Measurements from ENCODE around the gene IQSEC3.

IQSEC3 gene

DNA sequence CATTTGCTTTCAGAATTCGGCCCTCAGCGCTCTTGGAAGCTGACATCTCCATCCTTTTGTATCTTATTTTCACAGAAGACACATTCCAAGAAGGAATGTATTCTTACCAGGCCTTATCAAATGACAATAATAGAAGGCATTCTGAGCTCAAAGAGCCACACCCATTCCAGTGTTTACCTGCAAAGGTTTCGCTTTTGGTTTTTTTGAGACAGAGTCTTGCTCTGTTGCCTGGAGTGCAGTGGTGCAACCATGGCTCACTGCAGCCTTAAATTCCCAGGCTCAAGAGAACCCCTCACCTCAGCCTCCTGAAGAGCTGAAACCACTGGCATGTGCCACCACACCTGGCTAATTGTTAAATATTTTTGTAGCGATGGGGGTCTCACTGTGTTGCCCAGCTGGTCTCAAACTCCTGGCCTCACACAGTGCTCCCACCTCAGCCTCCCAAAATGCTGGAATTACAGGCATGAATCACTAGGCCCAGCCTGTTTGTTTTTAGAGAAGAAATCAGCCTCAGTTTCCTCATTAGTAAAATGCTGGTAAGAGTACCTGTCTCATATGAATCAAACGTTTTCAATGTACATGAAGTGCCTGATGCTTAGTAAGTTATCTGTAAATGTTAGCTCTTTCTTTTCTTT, 78.2 kb downstream of the IQSEC3 start:
- peak; percentile 61 for DNase-seq

DNA sequence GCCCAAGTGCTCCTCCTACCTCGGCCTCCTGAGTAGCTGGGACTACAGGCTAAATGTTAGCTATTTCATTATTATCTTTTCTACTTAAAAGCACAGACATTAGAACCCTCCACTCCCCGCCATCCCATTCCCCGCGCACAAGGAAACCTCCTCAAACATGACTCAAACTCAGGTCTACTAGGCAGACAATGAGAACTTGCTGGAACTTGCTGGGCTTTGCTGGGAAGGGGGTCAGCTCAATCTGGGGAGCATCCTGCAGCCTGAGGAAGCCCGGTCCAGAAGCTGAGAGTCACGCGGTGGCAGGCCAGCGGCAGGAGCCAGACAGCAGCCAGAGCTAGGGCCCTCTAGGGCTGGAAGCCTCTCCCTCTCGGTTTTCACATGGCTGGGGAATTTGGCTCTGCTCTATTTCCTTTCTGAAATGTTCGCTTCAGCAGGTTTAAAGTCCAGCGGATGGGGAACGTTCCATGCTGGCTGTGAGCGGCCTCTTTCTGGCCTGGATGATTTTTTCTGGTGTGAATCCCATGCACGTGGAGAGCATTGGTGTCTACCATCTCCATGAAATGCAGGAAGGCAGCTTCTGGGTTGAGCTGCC, 78.9 kb downstream of the IQSEC3 start:
- no peak for DNase-seq

DNA sequence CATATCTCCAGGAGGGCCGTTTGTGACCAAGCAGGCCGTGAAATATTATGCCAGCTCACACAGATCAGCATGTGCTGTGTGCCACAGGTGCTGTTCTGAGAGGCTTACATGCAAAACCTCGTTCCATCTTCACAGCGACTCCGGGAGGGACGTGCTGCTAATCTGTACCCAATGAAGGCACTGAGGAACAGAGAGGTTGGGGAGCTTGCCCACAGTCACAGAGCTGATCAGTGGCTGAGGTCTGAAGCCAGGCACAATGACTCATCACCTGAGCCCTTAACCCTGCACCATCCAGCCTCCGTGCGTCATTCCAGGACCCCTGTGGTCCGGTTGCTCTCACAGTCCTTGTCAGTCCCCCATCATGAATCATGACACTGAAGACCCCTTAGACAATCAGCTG, 80.7 kb downstream of the IQSEC3 start:
- no peak for DNase-seq

DNA sequence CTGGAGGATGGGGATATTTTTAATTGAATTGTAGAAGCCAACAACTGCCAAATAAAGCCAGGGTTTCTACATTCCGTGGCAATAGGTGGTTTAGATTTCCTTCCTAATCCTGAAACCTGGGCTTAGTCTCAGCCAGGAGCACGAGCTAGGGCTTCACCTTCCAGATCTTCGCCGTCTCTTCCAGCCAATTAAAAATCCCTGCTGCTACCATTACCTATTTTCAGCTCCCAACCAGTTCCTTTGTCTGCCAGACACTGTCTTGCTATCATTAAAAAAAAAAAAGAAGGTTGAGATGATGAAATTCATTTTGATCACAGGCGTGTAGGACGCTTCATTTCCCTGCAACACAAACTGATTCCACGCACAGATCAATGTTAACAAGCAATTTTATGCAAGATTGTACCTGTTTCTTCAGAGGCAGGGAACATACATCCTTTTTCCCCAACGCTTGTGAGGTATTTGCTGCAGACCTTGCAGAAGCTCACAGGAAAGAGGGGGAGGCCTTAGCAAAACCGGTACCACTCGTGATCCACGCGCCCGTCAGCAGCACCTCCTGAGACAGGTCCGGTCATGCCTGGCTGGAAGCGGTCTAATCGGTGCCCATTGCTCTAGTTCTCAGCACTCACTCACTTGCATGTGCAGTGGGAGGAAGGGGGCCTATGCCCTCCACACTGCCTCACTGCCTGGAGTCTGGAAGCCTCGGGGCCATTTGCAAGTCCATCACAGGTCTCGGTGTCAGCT, 82.3 kb downstream of the IQSEC3 start:
- no peak for DNase-seq

DNA sequence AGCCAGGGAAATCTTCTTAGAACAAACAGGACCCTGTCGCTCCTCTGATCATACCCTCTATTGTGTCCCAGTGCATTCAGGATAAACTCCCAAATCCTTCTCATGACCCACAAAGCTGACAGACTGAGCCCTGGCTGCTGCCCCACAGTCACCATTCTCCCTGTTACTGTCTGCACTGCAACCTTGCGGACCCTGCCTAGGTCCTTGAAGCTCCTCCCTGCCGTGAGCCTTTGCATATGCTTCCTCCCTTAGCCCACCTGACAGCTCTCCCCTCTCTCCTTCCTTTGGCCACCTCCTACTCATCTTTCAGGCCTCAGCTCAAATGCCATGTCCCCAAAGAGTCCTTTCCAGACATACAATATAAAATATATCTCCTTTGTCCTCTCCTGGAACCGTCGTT, 85.0 kb downstream of the IQSEC3 start:
- DNase-seq, result no peak

DNA sequence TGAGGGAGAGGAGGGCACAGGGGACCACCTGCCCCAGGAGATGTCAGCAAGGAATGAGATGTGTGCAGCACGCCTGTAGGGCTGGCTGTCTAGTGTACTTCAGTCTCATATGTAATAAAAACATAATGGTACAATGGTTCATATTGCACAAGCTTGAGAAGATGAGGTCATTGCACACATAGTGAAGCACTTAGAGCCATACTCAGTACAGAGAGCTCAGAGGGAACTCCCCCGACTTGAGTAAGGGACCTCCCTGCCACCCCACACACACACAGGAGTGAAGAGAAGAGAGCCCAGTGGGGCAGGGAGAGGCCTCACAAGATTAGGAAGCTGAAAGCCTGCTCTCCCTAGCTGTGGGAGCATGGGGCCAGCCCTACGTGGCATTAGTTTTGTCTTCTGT, 85.9 kb downstream of the IQSEC3 start:
- no peak for DNase-seq

DNA sequence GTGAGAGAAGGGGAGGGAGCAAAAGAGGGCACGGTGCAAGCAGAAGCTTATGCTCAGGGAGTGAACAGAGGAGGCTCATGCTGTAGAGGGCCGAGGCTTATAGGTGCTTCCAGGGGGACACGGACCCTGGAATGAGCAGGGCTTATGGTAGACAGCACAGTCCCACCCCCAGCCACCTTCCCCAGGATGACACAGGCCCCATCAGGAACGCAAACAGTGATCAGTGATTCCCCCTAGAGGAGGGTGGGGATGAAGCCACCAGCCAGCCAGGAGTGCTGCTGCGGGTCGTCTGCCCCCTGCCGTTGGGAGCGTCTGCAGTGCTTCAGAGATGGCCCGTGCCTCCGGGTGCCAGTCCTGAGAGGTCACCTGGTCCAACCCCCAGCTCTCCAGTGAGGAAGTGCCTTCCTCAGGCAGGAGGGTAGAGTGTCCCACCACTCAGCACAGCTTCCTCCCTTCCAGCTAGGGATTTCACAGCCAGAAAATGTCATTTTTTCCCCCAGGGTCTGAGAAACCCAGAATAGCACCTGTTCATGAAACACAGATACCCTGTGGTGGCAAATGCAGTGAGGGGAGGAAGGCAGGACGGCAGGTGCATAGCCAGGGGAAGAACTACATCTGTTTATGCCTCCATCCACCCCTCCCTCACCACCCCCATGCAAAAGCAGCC, 86.6 kb downstream of the IQSEC3 start:
- peak; percentile 93 for DNase-seq

DNA sequence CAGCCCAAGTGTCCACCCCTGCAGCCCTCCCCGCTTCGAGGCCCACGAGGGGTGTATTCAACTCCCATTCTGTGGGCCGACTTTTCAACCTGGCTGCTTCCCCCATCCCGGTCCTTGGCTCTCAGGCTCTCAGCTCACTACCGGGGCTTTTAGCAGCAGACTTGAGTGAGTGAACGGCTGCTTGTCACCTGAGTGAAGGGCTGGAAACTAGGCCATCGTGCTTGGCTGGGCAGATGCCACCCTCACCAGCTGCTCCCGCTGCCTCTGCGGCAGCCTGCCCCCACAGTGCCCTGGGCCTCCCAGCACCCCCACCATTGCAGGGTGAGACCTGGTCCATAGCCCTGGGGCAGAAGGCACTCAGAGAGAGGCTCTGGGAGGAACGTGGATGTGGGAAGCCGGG, 87.5 kb downstream of the IQSEC3 start:
- DNase-seq, result no peak

DNA sequence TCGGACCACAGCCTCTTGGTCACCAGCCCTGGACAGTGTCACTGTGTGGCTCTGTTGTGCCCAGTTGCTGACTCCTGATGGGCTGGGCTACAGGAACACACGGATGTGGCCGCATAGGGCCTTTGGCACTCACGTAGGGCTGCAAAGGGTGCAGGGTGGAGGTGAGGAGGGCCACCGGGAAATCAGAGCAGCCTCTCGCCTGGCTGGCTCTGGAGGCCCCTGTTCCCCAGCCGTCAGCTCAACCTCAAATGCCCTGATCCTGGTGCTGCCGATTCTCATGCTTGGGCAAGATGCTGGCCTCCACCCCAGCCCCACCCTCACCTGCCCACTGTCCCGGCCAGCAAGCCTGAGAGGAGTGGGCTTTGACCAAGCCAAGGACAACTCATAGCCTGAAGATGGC, 88.4 kb downstream of the IQSEC3 start:
- no peak for DNase-seq

DNA sequence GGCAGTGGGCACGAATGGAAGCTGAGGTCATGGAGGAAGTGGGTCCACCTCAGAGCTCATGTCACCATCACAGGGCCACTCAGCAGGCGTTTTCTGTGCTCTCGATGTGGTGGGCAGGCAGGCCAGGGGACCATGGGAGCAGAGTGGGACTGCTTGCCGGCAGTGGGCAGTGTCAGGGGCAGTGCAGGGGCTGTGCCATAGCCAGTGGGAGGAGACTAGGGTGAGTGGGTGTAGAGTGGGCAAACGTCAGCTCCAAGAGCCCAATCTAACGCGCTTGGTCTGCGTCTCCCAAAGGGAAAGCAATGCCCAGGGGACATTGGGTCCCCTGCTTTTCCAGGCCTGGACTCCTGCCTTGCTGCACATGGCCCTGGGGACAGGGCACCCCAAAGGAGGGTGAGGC, 89.1 kb downstream of the IQSEC3 start:
- DNase-seq, result no peak

DNA sequence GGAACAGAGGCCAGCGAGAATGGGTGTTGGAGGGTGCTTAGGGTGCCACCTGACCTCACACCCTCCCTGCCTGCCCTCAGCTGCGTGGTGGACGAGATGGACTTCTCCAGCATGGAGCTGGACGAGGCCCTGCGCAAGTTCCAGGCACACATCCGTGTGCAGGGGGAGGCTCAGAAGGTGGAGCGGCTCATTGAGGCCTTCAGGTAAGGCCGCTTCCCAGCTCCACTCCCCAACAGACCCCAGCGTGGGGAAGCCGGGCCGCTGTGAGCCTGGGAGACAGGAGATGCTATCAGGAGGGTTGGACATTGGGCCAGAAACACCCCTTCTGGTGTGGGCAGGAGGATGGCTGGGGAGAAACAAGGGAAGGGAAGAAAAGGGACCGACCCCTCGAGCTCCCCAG, 90.4 kb downstream of the IQSEC3 start:
- no peak for DNase-seq

DNA sequence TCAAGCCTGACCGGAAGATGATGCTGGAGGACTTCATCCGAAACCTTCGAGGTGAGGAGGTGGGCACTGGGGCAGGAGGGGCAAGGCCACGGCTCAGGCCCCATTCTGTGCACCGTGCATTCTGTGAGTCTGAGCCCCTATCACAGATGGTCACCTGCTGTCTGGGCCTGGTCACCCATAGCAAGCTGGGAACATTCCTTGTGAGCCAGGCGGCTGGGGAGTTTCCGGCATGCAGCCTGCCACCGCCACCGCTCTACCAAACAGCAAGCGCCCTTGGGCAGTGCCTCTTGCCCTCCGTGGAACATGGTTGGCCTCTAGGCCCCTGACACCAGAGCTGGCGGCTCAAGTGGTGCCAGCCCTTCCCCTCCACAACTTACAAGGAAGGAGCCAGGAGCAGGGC, 91.1 kb downstream of the IQSEC3 start:
- no peak for DNase-seq

DNA sequence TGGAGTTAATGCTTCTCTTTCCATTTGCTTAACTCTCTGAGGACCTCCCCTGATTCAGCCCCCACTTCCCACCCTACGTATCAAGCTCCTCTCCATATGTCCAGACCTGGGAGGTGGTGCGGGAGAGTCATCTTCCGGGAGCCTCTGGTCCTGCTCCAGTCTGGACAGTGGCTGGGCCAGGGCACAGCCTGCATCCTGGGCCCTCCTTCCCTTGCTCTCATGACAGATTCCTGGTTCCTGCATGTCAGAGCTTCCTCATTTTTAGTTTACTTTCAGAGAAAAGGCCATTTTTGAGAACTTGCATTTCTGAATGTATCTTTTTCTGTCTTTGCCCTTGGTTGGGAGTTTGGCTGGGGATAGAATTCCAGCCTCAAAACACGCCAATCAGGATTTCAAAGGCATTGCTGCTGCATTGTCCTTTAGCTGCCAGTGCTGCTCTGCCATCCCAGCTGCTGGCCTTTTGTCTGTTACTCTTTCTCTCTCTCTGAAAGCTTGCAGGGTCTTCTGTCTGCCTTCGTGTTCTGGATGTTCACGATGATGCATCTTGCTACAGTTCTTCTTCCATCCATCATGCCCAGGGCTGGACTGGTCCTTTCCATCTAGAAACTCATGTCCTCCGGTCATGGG, 92.7 kb downstream of the IQSEC3 start:
- no peak for DNase-seq

DNA sequence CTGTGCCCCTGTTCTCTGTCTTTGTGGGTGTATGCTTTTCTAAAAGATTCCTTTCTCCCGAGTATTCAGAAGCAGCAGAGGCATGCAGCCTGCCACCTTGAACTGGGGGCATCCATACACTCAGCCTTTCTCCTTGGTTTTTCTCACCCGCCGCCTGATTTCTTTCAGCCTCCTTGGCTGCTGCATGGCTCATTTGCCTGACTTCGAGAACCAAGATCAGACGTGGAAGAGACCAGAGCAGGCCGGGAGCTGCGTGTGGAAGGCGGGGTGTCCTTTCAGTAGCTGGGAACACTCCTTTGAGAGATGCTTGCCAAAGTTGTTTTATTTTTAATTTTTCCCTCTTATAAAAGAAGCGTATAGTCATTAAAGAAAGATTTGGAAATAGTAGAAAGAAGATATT, 94.3 kb downstream of the IQSEC3 start:
- DNase-seq, result no peak

DNA sequence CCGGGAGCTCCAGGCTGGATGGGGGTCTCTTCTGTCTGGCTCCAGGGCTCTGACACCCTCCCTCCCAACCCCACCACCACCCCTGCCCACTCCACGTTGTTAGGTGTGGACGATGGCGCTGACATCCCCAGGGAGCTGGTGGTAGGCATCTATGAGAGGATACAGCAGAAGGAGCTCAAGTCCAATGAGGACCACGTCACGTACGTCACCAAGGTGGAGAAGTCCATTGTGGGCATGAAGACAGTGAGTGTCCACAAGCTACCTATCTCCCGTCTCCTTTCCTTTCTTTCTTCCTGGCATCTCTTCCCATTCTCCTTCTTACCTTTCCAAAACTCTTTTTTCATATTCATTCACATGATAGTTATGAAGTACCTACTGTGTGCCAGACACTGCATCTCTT, 95.3 kb downstream of the IQSEC3 start:
- DNase-seq, result no peak

DNA sequence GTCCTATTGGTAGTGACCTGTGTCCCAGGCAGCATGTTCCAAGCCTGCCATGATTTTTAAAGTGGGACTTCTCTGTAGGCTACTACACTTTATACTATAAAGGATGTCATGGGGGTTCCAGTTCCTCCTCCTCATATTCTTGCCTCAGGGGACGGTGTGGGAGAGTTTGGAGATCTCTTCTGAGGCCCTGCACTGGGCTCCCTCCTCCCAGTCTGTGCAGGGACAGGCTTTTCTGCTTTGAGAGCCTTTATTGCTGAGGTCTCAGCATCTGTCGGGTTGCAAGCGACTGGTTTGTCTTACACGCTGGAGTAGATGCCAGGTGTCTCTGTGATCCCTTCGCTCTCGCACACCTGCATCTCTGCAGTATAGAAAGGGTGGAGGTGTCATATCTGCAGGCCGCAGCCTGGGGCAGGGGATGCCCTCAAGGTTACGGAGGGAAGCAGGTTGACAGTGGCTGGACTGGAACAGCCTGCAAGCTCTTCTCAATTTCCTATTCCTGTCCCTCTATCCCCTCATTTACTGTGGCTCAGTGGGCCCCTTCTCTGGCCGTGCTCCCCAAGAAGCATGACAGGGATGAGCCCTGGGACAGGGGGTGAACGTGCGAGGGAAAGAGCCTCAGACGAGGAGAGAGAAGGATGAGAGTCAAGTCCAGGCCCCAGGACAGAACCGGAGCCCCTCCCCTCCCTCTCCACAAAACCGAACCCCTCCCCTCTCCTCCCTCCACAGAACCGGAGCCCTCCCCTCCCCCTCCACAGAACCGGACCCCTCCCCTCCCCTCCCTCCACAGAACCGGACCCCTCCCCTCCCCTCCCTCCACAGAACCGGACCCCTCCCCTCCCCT, 96.1 kb downstream of the IQSEC3 start:
- DNase-seq, result no peak

DNA sequence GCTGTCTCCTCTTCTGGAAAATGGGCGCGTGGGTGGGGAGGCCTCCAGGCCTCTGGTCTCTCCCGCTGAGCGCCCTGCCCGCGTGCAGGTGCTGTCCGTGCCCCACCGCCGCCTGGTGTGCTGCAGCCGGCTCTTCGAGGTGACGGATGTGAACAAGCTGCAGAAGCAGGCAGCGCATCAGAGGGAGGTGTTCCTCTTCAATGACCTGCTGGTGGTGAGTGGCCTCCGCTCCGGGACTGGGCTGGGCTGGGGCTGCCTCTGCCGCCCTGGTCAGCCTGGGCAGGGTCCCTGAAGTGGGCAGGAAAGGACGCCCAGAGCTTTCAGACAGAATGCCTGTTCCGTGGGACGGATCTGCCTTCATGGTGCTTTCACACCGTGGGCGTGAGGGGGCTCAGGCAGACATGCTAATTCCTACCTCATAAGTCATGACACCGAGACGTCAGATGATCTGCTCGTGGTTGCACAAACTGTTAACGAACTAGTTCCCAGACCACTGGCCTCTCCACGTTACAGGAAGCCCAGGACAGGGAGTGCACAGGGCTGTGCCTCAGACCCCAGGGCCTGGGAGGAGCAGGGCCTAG, 96.9 kb downstream of the IQSEC3 start:
- DNase-seq, result no peak

DNA sequence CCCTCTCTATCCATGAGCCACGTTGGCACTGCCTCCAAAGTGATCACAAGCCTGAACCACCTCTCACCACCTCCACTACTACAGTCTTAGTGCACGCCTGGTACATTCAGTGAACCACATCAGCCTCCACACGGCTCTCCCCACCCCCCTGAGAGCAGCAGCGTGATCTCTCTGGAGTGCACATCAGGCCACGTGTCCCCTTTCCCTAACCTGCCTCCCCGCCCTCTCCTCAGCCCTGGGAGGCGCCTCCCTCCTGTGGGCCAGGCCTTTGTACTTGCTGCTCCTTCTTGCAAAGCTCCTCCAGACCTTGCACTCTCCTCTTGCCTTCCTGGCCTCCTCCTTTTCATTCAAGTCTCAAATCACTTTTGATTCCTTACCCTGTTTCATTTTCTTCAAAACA, 97.6 kb downstream of the IQSEC3 start:
- no peak for DNase-seq

DNA sequence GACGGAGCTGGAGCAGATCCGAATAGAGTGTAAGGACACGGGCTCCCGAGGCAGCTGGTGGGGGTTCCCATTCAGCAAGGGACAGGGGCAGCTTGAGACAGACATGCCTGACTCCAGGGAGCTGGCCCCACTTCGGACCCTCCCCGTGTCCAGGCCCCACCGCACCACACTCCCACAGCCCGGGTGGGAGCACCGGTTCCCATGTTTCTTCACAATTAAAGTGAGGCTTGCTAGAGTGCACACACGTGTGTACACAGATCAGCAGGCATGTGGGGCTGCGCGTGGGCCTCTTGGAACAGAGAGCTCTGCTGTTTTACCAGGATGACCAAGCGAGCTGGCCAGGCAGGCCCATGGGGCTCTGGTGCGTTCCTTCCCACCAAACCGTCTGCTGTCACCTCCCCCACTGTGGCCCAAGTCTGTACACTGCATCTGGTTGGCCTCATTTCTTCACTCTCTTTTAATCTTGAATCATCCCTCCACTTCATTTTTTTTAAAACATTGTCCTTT, 99.3 kb downstream of the IQSEC3 start:
- DNase-seq, result no peak

DNA sequence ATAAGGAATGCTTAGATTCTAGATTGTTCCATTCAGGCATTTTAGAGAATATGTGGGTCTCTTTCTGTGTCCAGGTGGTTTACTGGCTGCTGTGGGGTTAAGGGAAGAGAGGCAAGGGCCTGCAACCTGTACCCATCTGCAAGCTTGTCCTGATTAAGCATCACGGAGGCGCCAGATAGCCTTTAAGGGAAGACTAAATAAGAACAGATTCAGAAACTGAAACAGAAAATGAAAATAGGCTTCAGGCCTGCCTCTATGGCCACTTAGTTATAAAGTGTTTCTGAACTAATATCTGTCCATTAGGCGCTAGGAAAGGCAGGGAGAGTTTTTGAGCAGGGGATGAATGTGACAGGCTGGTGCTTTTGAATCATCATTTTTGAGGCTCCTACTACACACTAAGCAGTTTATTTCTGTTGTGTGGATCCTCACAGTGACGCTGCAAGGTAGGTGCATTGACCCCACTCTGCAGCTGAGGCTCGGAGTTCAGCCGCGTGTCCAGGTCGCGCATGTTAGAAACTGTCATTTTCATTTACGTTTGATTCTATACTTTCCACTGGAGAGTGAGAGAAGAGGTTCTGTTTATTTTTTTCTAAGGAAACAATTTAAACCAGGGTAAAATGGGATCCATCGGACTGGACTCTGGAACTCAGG, 100.0 kb downstream of the IQSEC3 start:
- DNase-seq, result no peak

DNA sequence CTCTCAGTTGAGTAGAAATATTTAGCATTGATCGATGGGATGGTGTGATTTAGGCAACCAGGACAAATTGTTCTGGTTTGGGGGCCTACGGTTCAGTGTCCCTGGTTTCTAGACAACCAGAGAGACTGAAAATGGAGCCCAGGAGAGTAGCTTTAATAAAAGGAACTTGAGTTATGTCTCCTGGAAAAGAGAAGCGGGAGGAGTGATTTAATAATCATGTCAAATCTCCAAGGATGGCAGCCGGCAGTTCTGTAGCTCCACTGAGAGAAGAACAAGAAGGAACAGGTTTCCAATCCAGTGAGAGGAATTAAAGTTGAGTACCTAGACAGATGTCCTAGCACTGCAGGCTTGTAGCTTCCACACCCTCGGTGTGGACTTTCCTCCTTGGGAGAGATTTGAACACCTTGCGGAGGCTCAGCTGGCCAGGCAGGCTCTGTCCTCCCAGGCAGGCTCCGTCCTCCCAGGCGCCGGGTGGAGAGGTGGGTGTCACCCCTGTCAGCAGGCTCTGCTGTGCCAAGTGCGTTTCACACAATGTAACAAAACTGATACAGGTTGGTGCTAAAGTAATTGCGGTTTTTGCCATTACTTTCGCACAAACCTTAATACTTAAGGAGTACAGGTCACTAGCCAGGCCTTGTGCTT, 101.5 kb downstream of the IQSEC3 start:
- no peak for DNase-seq

Measured in NCI-H146 (cell line).